Fibroblast of lung (primary cell): Measurements from ENCODE around the gene SFXN3.

Source experiments
- CTCF ChIP-seq, 2 donors: IDR thresholded peaks in 1 of 2; conservative IDR thresholded peaks in 1 of 2; 1 replicate in 1 of 2; 2 replicates in 1 of 2; pipeline ENCODE4 v1.5.1; 2011 to 2012; ENCODE audit warnings: low read length in 2 of 2, control low read depth in 1 of 2, inconsistent platforms in 1 of 2, low read depth in 1 of 2, mild to moderate bottlenecking in 1 of 2
- EZH2 ChIP-seq: IDR thresholded peaks from 2 replicates; pipeline ENCODE4 v1.5.1; 2012; ENCODE audit warnings: low read length, control low read depth, mild to moderate bottlenecking; ENCODE audit errors: missing control alignments

GRCh38 chr10:101014966-101015581 lies 16.0 kb upstream of the SFXN3 start:
- TF ChIP-seq CTCF (conservative IDR thresholded peaks at IDR 0.05 in 1 of 2, IDR thresholded peaks at IDR 0.05 in 1 of 2; ENCODE audit: low read depth in 1 of 2, low read length in 2 of 2) (no peak), EZH2 (no peak)
